Loucy (cell line): Measurements from ENCODE around the gene FNDC8.

Source experiments
- H2AFZ ChIP-seq: fragments of 200-600 bp; sonication (generic); 2 replicates; pipeline ENCODE4 v1.6.0; 2016; ENCODE audit warnings: antibody characterized with exemption, mild to moderate bottlenecking, low read length, moderate library complexity
- H3F3A ChIP-seq: fragments of 200-600 bp; 2 replicates; pipeline ENCODE4 v1.6.0; 2016; ENCODE audit warnings: antibody characterized with exemption, low read depth, mild to moderate bottlenecking
- H3K27me3 ChIP-seq: fragments of 200-600 bp; sonication (generic); 2 replicates; pipeline ENCODE4 v1.6.1; 2014; ENCODE audit warnings: low read length, mild to moderate bottlenecking; ENCODE audit not compliant: insufficient read depth, poor library complexity, severe bottlenecking
- H3K36me3 ChIP-seq: fragments of 200-600 bp; sonication (generic); 2 replicates; pipeline ENCODE4 v1.6.1; 2016; ENCODE audit warnings: low read length; ENCODE audit not compliant: insufficient read depth
- H3K4me1 ChIP-seq: fragments of 200-600 bp; sonication (generic); 2 replicates; pipeline ENCODE4 v1.5.1; 2014; ENCODE audit warnings: low read length, mild to moderate bottlenecking; ENCODE audit not compliant: insufficient read depth, poor library complexity, severe bottlenecking
- H3K4me2 ChIP-seq: fragments of 200-600 bp; sonication (generic); 2 replicates; pipeline ENCODE4 v1.6.0; 2014; ENCODE audit warnings: antibody characterized with exemption, low read length, low read depth, mild to moderate bottlenecking; ENCODE audit not compliant: poor library complexity, severe bottlenecking
- H3K4me3 ChIP-seq: fragments of 200-600 bp; sonication (generic); 2 replicates; pipeline ENCODE4 v1.5.1; 2014; ENCODE audit warnings: low read length, mild to moderate bottlenecking, mixed read lengths; ENCODE audit not compliant: poor library complexity, severe bottlenecking
- H3K79me2 ChIP-seq: fragments of 200-600 bp; sonication (generic); 2 replicates; pipeline ENCODE4 v1.6.1; 2014; ENCODE audit warnings: low read length; ENCODE audit not compliant: insufficient read depth
- H3K9ac ChIP-seq: fragments of 200-600 bp; sonication (generic); 2 replicates; pipeline ENCODE4 v1.6.0; 2014; ENCODE audit warnings: mild to moderate bottlenecking, low read depth, low read length, moderate library complexity; ENCODE audit not compliant: poor library complexity, severe bottlenecking
- H3K9me2 ChIP-seq: fragments of 200-600 bp; sonication (generic); replicated peaks from 2 replicates; pipeline ENCODE4 v1.6.1; 2016; ENCODE audit warnings: low read depth, low read length, mixed read lengths
- H3K9me3 ChIP-seq: fragments of 200-600 bp; sonication (generic); 2 replicates; pipeline ENCODE4 v1.6.1; 2014; ENCODE audit warnings: mild to moderate bottlenecking, antibody characterized with exemption, low read length, low read depth; ENCODE audit not compliant: insufficient read depth
- H4K20me1 ChIP-seq: fragments of 200-600 bp; sonication (generic); 2 replicates; pipeline ENCODE4 v1.6.0; 2014; ENCODE audit warnings: antibody characterized with exemption, low read length, mild to moderate bottlenecking; ENCODE audit not compliant: insufficient read depth, poor library complexity, severe bottlenecking
- CTCF ChIP-seq: fragments of 200-600 bp; sonication (generic); conservative IDR thresholded peaks from 2 replicates; pipeline ENCODE4 v1.5.1; 2014; ENCODE audit warnings: mild to moderate bottlenecking, antibody characterized with exemption, low read length
- EZH2phosphoT487 ChIP-seq: fragments of 200-600 bp; IDR thresholded peaks from 2 replicates; pipeline ENCODE4 v1.6.1; 2018; ENCODE audit warnings: antibody characterized with exemption, mild to moderate bottlenecking, moderate library complexity, borderline replicate concordance

Gene FNDC8

GRCh38 chr17:35086931-35087573, 34.4 kb upstream of the FNDC8 start:
- H2AFZ ChIP-seq, result no peak overlapping the region
- no peaks in the 10 kb centered on the region for H3K36me3 ChIP-seq
- no peak for TF ChIP-seq EZH2phosphoT487
- TF ChIP-seq CTCF, result no peak
- no peaks in the 10 kb centered on the region; the same call in 1 of the 2 replicates for H3F3A ChIP-seq
- peaks cover 43% of the 10 kb centered on the region for H3K4me1 ChIP-seq
- H3K79me2 ChIP-seq, result peaks cover 30% of the 10 kb centered on the region; the same call in 1 of the 2 replicates
- peak overlapping the region; percentile 10 for H3K9ac ChIP-seq
- H4K20me1 ChIP-seq, result no peaks in the 10 kb centered on the region
- H3K4me2 ChIP-seq, result peak overlapping the region; percentile 82
- H3K9me3 ChIP-seq, result no peaks in the 10 kb centered on the region
- H3K27me3 ChIP-seq, result no peaks in the 10 kb centered on the region
- H3K9me2 ChIP-seq, result no peaks in the 10 kb centered on the region
- H3K4me3 ChIP-seq, result peak overlapping the region; percentile 92

GRCh38 chr17:35087731-35088355, 33.6 kb upstream of the FNDC8 start:
- H3K4me1 ChIP-seq, result peaks cover 36% of the 10 kb centered on the region
- no peak for TF ChIP-seq EZH2phosphoT487
- no peak for TF ChIP-seq CTCF
- H2AFZ ChIP-seq, result peak overlapping the region; percentile 89; the same call in 1 of the 2 replicates
- peak overlapping the region; percentile 84 for H3K9ac ChIP-seq
- H4K20me1 ChIP-seq, result no peaks in the 10 kb centered on the region
- H3F3A ChIP-seq, result no peaks in the 10 kb centered on the region
- no peaks in the 10 kb centered on the region for H3K36me3 ChIP-seq
- no peaks in the 10 kb centered on the region for H3K9me3 ChIP-seq
- peak overlapping the region; percentile 82 for H3K4me2 ChIP-seq
- H3K27me3 ChIP-seq, result no peaks in the 10 kb centered on the region
- H3K79me2 ChIP-seq, result peaks cover 30% of the 10 kb centered on the region; the same call in 1 of the 2 replicates
- H3K9me2 ChIP-seq, result no peaks in the 10 kb centered on the region
- H3K4me3 ChIP-seq, result peak overlapping the region; percentile 92

- Histone ChIP-seq H3K4me1 (peaks cover 36% of the 10 kb centered on the region), H3K79me2 (peaks cover 30% of the 10 kb centered on the region; the same call in 1 of the 2 replicates), H2AFZ (peak overlapping the region; percentile 89)
Measured at GRCh38 chr17:35088356-35088880, 33.0 kb upstream of the FNDC8 start.

More at GRCh38 chr17:35088356-35088880, 33.0 kb upstream of the FNDC8 start:
- Histone ChIP-seq H3K4me3 (peak overlapping the region; percentile 92), H3K27me3 (no peaks in the 10 kb centered on the region), H3K9ac (peak overlapping the region; percentile 84), H3K36me3 (no peaks in the 10 kb centered on the region), H3K9me2 (no peaks in the 10 kb centered on the region), H4K20me1 (no peaks in the 10 kb centered on the region), H3K4me2 (peak overlapping the region; percentile 82), H3K9me3 (no peaks in the 10 kb centered on the region), H3F3A (no peaks in the 10 kb centered on the region)
- TF ChIP-seq EZH2phosphoT487 (no peak), CTCF (peak; percentile 29)
